Stimulated activated CD8-positive, alpha-beta memory T cell treated with anti-CD3 and anti-CD28 coated beads, Interleukin-4, amount 100 ng/mL, for 4 hours (primary cell): ENCODE results near the gene RTBDN.

Experiments used
- DNase-seq, 2 donors: peaks; one replicate each; pipeline ENCODE4 v3.0.0-alpha.2; 2020; ENCODE audit warnings: low read depth in 2 of 2, low spot score in 1 of 2

Gene RTBDN

DNA sequence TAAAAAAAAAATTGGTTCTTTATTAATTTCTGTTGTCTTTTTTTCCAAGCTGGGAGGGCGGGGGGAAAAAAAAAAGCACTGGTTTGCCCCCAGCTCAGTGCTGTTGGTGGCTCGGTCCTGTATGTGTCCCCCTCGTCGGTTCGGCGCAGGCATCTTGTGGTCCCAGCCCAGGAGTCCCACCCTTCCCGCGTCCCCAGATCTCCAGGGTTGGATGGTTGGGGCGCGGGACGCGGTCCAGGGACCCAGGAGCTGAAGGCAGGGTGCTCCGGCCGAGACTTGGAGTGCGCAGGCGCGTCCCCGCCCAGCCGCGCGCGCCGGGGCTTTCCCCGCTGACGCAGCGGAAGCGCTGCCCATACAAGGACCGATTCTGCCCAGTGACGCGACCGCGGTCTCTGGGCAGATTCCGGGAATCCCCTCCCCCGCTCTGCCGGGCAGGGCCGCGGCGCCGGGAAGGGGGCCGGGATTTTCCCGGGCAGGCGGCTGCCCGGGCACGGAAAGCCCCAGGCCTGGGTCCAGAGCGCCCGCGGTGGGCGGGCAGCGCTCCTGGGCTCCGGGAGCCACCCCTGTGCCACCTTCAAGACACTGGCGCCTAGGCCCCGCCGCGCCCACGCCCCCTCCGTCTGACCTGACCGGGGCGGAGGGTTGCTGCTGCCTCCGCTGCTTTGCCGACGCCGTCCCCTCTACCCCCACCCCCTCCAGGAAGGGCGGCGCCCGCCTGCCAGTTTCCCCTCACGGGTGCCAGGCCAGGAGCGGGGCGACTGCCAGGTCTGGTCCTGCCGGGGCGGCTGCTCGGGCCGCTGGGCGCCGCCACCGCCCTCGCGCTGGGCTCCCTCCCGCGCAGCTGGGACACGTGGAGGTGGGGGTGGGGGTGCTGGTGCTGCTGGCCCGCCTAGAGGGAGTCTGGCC is 40.8 kb downstream of the RTBDN start:
- peak; percentile 81 to 92 for DNase-seq

DNA sequence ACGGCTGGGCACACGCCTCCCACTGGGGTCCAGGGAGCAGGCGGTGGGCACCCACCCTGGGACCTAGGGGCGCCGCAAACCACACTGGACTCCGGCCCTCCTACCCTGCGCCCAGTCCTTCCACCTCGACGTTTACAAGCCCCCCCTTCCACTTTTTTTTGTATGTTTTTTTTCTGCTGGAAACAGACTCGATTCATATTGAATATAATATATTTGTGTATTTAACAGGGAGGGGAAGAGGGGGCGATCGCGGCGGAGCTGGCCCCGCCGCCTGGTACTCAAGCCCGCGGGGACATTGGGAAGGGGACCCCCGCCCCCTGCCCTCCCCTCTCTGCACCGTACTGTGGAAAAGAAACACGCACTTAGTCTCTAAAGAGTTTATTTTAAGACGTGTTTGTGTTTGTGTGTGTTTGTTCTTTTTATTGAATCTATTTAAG is 41.5 kb downstream of the RTBDN start:
- no peak for DNase-seq

DNA sequence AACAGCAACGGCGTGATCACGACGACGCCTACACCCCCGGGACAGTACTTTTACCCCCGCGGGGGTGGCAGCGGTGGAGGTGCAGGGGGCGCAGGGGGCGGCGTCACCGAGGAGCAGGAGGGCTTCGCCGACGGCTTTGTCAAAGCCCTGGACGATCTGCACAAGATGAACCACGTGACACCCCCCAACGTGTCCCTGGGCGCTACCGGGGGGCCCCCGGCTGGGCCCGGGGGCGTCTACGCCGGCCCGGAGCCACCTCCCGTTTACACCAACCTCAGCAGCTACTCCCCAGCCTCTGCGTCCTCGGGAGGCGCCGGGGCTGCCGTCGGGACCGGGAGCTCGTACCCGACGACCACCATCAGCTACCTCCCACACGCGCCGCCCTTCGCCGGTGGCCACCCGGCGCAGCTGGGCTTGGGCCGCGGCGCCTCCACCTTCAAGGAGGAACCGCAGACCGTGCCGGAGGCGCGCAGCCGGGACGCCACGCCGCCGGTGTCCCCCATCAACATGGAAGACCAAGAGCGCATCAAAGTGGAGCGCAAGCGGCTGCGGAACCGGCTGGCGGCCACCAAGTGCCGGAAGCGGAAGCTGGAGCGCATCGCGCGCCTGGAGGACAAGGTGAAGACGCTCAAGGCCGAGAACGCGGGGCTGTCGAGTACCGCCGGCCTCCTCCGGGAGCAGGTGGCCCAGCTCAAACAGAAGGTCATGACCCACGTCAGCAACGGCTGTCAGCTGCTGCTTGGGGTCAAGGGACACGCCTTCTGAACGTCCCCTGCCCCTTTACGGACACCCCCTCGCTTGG is 42.1 kb downstream of the RTBDN start:
- DNase-seq, result peak in 1 of 2 donors; percentile 76

DNA sequence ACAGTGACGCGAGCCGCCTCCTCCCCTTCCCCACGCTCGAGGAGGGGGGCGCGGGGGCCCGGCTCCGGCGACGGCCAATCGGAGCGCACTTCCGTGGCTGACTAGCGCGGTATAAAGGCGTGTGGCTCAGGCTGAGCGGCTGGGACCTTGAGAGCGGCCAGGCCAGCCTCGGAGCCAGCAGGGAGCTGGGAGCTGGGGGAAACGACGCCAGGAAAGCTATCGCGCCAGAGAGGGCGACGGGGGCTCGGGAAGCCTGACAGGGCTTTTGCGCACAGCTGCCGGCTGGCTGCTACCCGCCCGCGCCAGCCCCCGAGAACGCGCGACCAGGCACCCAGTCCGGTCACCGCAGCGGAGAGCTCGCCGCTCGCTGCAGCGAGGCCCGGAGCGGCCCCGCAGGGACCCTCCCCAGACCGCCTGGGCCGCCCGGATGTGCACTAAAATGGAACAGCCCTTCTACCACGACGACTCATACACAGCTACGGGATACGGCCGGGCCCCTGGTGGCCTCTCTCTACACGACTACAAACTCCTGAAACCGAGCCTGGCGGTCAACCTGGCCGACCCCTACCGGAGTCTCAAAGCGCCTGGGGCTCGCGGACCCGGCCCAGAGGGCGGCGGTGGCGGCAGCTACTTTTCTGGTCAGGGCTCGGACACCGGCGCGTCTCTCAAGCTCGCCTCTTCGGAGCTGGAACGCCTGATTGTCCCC is 42.9 kb downstream of the RTBDN start, which contains the start of gene JUNB:
Gene JUNB, plus strand, starts transcription at position 142 of the 706 bp plus-strand sequence. Its CDS starts 286 bp downstream, at position 428.
- peak; percentile 85 to 95 for DNase-seq

DNA sequence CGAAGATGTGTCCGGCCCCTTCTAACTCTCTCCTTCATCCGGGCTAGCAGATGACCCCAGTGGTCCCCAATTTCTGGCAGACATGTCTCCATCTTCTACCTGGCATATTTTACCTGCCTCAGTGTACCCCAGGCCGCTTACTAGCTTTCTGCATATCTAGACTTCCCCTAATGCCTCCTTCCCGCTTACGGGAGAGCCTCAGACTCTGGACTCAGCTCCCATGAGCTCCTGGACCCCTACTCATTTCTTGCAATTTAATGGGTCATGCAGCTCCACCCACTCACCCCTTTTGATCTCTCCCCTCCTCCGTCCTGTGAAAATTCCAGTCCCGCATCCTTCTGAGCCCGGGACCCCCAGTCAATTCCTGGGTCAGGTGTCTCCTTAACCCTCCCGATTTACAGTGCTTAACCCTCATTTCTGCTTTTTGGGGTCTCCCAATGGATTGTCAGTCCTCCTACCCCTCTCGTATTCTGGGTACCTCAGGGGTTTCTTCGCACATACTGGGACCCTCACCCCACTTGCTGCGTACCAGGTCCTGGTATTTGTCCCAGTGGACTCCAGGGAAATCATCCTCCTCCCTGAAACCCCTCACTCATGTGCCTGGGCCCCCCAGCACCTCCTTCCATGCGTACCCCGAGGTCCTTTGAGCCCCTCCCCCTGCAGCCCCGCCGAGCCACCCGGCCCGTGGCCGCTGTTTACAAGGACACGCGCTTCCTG is 43.6 kb downstream of the RTBDN start:
- DNase-seq, result no peak

DNA sequence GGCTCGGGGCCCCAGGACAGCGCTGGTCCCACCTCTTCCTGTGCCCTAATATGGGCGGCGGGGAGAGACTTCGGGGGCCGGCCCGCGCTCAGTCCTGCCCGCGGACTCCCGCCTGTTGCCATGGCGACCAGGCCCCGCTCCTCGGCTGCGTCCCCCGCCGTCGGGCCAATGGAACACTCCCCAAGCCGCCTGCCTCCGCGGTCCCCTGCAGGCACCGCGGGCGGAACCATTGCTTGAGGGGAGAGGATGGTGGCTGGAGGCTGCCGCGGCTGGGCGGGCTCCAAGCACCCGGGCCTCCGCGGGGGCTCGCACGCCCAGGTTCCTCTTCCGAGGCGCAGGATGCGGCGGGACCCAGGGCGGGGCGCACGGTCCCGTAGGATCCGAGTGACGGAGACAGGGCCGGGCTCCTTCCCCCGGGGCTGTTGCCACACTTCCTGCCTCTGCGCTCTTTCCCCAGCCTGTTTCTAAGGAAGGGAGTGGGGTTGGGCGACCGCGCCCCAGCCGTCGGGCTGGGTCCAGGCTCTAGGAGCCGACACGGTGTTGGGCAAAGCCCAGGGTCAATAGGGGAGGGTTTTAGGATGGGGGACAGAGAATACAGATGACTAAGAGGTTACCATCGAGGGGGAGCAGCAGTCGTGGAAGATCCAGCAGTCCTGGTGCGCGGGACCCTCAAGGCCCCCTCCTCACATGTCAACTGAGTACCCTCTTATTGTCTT is 44.3 kb downstream of the RTBDN start:
- DNase-seq, result peak in 1 of 2 donors; percentile 86

DNA sequence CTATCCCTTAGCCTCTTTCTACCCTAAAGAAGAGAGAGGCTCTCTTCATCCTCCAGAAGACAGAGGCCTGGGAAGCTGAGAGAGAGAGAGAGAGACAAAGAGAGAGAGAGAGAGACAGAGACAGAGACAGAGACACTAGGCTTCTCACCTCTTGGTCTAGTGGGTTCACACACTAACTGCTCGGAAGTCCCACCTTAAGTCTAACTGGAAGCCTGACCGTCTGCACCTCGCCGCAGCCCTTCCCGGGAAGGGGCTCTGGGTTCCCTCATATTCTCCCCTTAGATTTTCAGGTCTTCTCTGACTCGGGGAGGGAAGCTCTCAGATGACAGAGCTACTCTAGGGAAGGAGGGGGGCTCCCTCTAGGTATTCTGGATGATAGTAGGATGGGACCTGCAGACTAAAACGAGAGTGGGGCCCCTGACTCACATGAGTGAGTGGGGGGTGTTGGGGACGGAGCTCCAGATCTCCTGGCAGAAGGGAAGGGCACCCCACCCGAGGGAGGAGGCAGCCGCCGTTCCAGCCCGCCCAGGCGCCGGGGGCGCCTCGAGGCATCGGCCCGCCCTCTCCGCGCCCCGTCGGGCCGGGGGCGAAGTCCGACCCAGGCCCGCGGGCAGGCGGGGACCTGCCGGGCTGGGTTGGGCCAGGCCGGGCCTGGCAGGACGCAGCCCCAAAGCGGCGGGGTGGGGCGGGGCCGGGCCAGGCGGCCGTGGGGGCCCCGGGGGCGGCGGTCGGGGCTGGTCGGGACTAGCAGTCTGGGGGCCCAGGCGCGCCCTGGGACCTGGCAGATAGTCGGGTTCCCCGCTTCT is 45.1 kb downstream of the RTBDN start:
- no peak for DNase-seq

DNA sequence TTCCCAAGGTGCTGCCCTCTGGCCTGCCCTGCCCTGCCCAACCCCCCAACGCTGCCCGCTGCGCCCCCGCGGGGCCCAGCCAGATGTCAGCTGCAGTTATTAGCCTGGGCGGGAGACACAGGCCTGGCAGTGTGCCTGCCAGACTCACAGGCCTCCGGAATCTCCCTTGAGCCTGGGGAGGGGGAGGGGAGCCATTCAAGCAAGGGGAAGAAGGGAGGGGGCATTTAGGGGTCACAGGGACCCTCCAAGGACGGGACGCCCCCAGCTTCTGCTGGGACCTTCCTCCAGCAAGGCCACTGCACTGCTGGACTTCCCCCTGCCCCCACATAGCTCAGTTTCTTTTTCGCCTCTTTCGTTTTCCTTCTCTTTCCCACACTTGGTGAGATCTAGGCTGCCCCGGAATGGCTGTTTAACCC is 45.7 kb downstream of the RTBDN start:
- no peak for DNase-seq

DNA sequence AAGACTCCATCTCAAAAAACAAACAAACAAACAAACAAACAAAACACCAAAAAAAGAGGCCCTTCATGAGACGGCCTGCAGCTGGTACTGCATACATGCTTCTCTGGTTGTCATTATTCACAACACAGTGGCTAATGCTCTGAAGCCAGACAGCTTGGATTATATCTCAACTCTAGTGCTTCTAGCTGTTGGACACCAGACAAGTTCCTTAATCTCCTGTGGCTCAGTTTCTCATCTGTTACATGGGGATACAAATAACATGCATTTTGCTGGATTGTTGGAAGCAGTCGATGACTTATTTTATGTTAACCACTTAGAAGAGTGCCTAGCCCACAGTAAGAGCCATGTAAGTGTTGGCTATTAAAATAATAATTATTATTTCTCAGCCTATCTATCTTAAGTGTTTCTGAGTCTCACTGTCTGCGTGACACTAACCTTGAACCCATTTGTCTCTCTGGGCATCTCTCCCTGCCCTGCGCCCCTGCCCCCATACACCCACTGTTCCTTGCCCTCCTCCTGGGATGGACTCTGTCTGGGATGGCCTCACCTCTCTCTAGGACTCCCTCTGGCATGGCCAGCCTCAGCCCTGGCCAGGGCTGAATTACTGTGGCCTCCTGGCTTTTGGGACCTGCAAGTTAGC is 46.2 kb downstream of the RTBDN start:
- no peak for DNase-seq

DNA sequence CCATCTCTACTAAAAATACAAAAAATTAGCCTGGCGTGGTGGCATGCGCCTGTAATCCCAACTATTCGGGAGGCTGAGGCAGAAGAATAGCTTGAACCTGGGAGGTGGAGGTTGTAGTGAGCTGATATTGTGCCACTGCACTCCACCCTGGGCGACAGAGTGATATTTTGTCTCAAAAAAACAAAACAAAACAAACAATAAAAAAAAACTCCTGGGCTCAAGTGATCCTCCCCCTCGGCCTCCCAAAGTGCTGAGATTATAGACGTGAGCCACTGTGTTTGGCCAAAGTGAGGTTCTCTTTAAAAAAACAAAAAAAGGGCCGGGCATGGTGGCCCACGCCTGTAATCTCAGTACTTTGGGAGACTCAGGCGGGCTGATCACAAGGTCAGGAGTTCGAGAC is 46.9 kb downstream of the RTBDN start:
- DNase-seq, result no peak

DNA sequence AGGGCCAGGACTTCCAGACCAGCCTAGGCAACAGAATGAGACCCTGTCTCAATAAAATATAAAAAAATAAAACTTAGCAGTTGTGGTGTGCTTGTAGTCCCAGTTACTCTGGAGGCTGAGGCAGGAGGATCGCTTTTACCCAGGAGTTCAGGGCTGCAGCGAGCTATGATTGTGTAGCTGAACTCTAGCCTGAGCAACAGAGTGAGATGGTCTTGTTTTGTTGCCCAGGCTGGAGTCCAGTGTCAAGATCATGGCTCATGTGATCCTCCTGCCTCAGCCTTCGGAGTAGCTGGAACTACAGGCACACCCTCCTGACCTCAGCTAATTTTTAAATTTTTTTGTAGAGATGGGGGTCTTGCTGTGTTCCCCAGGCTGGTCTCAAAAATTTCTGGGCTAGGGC is 47.4 kb downstream of the RTBDN start:
- no peak for DNase-seq

DNA sequence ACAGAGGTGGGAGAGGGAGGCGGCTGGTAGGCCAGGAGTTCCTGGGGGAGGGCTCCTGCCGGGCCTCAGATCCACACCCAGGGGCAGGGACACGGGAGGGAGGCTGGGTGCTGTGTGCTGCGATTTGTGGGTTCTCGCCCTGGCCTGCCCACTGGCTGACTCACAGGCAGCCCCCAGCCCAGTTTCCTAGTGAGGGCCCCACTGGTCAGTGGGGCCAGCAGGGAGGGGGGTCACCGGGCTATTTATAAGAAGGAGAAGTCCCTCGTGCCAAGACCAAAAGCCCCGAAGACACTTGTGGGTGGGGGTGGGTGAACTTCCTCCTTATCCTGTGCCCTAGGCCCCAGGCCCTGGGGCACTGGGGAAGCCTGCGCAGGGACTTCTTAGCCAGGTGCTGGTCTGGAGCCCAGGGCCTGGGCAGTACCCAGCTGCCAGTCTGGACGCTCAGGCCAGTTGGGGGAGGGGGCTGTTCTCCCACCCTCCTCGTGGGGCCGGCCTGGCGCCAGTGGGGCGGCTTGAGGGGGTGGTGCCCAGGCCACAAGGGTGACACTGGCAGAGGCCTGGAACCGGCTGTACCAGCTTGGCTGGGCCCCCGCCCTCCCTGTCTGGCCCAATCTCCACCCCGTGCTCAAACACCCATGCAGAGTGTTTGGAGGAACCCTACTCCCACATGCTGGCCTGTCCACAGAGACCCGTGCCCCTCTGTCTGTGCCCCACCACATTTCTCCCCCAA is 48.1 kb downstream of the RTBDN start:
- no peak for DNase-seq

DNA sequence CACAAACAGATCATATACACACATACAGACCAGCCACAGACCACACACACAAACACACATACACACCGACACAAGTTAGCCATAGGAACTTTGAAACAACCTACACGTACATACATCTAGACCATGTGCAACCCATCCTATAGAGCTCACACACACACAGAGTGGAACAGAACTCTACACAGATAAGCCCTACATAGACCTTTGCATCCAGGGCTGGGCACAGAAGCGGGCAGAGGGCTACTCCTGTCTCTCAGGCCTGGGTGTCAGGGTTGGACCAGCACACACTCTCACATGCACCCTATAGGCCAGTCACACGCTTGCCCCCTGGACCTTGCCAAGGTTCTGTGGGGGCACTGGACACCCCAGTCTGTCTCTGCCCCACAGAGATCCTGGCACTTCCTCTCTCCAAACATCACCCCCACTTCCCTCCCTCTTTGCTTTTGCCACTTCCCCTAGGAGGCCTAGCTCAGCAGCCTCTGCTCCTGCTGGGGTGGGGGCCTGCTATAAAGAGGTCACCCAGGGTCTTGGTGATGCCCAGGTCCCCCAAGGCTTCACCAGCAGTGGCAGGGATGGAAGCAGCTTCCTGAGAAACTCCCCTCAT is 48.8 kb downstream of the RTBDN start:
- no peak for DNase-seq

DNA sequence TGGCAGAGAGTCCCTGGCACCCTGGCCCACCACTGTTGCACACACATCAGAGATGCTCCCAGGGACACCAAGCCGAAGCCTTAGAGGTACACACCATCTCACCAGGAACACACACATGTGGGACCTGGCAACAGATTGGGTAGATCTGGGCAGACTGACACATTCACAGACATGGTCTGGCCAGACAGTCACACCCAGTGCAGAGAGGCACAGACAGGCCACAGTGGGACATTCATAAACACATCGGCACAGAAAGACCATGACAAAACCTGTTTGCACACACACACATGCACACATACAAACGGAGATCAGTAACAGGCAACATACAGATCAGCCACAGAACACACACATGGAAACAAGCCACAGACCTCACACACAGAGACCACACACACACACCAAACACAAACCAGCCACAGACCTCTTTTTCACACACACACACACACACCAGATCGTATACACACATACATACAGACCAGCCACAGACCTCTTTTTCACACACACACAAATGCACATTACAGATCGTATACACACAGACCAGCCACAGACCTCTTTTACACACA is 49.4 kb downstream of the RTBDN start:
- DNase-seq, result no peak

DNA sequence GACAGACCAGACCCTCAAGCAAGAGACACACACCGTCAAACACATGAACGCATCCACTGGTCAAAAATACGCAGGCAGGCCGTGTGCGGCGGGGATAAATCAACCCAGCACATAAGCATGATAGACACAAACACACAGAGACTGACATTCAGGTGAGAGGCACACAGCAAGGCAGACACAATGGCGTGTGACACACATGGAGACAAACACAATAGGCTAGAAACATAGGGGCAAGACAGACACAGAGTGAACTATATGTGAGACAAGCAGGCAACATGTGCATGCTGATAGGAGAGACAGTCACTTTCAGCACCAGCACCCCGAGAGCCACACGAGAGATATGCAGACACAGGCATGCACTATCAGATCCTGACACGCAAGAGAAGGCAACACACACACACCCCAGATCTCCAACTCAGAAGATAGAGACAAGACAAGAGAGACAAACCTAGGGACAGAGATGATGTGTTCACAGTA is 49.9 kb downstream of the RTBDN start:
- no peak for DNase-seq

DNA sequence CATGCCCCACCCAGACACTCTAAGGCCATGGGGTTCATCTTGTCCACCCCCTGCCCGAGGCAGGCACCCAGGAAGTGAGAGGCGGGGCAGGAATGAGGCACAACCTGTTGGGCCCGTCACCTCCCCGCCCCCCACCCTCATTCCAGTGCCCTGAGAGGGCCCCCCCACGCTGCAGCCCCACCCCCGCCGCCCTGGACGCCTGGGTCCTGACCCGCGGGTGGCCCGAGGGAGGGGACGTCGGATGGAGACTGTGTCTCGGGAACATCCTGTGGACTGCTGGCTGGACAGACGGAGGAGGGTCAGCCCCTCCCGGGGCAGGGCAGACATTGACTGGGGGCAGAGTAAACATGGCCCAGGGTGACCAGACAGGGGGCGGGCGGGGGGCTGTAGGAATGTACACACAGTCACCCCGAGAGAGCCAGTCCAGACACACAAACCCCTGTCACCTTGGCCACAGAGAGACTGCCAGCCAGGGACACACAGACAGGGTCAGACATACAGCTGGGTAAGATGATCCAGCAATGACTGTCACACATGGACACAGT is 50.5 kb downstream of the RTBDN start:
- no peak for DNase-seq

DNA sequence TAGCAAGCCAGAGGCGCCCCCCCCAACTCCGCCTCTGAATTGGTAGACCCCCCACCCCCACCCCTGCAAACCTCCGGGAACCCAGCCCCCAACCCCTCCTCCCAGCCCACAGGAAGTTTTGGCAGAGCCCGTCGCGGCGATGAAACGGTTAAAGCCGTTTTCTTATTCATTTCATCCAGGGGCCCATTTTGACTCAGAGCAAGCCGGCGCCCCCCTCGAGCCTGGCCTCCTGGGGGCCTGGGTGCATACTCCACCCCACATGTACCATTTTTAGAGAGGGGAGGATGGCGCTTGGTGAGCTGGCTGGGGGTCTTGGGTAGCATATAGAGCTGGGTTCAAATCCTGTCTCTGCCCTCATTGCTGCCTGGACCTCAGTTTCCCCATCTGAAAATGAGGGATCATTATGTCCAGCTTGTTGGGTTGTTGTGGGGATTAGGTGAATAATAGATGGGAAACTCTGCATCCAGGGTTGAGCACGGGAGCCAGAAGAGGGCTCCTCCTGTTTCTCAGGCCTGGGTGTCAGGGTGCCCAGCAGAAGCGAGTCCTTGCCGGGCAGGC is 51.0 kb downstream of the RTBDN start:
- no peak for DNase-seq
